HepG2 (cell line): Measurements from ENCODE around the gene RAB11FIP5. TPM values are rescaled to one million over a fixed set of nuclear protein-coding genes. Genes with fewer than 3 reads are reported as not detected.
A peak's percentile ranks its signal among the peaks of the same experiment; 100 is the strongest.

ENCODE experiments used
- DNMT1 ChIP-seq: sonication (generic); formaldehyde crosslinking; IDR thresholded peaks from 2 replicates; pipeline ENCODE4 v1.5.1; 2020; ENCODE audit warnings: mild to moderate bottlenecking, missing genetic modification reagents
- FOXK1 ChIP-seq: sonication (generic); formaldehyde crosslinking; IDR thresholded peaks from 2 replicates; pipeline ENCODE4 v1.4.0; 2020; ENCODE audit warnings: low read depth, missing genetic modification reagents, borderline replicate concordance
- IRX3 ChIP-seq: sonication (generic); formaldehyde crosslinking; IDR thresholded peaks from 2 replicates; pipeline ENCODE4 v1.8.1; 2023; ENCODE audit warnings: mild to moderate bottlenecking, low read depth, missing genetic modification reagents, borderline replicate concordance
- LRRFIP1 ChIP-seq: sonication (generic); formaldehyde crosslinking; conservative IDR thresholded peaks from 2 replicates; pipeline ENCODE4 v1.4.0; 2020; ENCODE audit warnings: missing genetic modification reagents
- MTA1 ChIP-seq: sonication (generic); formaldehyde crosslinking; IDR thresholded peaks from 2 replicates; pipeline ENCODE4 v1.4.0; 2020; ENCODE audit warnings: missing genetic modification reagents, mild to moderate bottlenecking, borderline replicate concordance
- NCOR1 ChIP-seq: fragments of 200-600 bp; sonication (generic); IDR thresholded peaks from 2 replicates; pipeline ENCODE4 v1.7.0; 2017; ENCODE audit warnings: antibody characterized with exemption, low read length, borderline replicate concordance
- SPEN ChIP-seq: sonication (generic); formaldehyde crosslinking; IDR thresholded peaks from 2 replicates; pipeline ENCODE4 v1.5.1; 2020; ENCODE audit warnings: low read depth, mild to moderate bottlenecking, missing genetic modification reagents
- TEF ChIP-seq: sonication (generic); formaldehyde crosslinking; IDR thresholded peaks from 2 replicates; pipeline ENCODE4 v1.5.0; 2020; ENCODE audit warnings: missing genetic modification reagents
- TRAFD1 ChIP-seq: sonication (generic); formaldehyde crosslinking; IDR thresholded peaks from 2 replicates; pipeline ENCODE4 v1.5.1; 2020; ENCODE audit warnings: missing genetic modification reagents, mild to moderate bottlenecking, borderline replicate concordance
- ZNF124 ChIP-seq: sonication (generic); formaldehyde crosslinking; IDR thresholded peaks from 2 replicates; pipeline ENCODE4 v1.4.0; 2020; ENCODE audit warnings: missing genetic modification reagents
- ZNF430 ChIP-seq: sonication (generic); formaldehyde crosslinking; IDR thresholded peaks from 2 replicates; pipeline ENCODE4 v1.9.0; 2021; ENCODE audit warnings: mild to moderate bottlenecking, missing genetic modification reagents
- ZNF556 ChIP-seq: sonication (generic); formaldehyde crosslinking; IDR thresholded peaks from 2 replicates; pipeline ENCODE4 v1.4.0; 2020; ENCODE audit warnings: mild to moderate bottlenecking, missing genetic modification reagents, borderline replicate concordance
- polyA plus RNA-seq, 8 experiments: library from polyadenylated mRNA; depleted of rRNA in 3 of 8; stranded (reverse) in 7 of 8; unstranded in 1 of 8; fragments of >200 nt; fragmentation: Illumina TruSeq in 4 of 8; extraction: Trizol in 4 of 8; gene quantifications; 2 replicates each; pipeline versions ENCODE4 v1.2.1 to v1.2.3, GENCODE V29; 2011 to 2016; ENCODE audit warnings: low read depth in 4 of 8, missing spikeins in 1 of 8, mixed read lengths in 1 of 8; ENCODE audit not compliant: insufficient read depth in 1 of 8
- total RNA-seq, 5 experiments: library from RNA; depleted of rRNA; stranded (reverse); fragments of >200 nt; fragmentation: Illumina TruSeq; extraction: Trizol; gene quantifications; 2 replicates each; pipeline ENCODE4 v1.2.3, GENCODE V29; 2016; ENCODE audit warnings: low read depth in 1 of 5
- TF ChIP-seq, protein P1 (sequence below): sonication (generic); formaldehyde crosslinking; IDR thresholded peaks from 2 replicates; pipeline ENCODE4 v1.4.0; 2020; ENCODE audit warnings: low read depth, mild to moderate bottlenecking, missing genetic modification reagents
- TF ChIP-seq, protein P2 (sequence below): sonication (generic); formaldehyde crosslinking; IDR thresholded peaks from 2 replicates; pipeline ENCODE4 v1.4.0; 2020; ENCODE audit warnings: missing genetic modification reagents
- TF ChIP-seq, protein P3 (sequence below): sonication (generic); formaldehyde crosslinking; IDR thresholded peaks from 2 replicates; pipeline ENCODE4 v1.8.0; 2022; ENCODE audit warnings: missing genetic modification reagents, mild to moderate bottlenecking, moderate library complexity, borderline replicate concordance
- TF ChIP-seq, protein P4 (sequence below): IDR thresholded peaks from 2 replicates; pipeline ENCODE4 v1.6.1; 2018; ENCODE audit warnings: missing genetic modification reagents, mild to moderate bottlenecking, missing compliant biosample characterization

The RAB11FIP5 gene
- total and polyA plus RNA-seq, 2 of the 13 experiments (the other 11 are each of a cell fraction or from before 2014, with no cell fraction given), result 9.4 to 22.9 TPM

- no peak for TF ChIP-seq LRRFIP1 (CRISPR knock-in tag)
- no peak for TF ChIP-seq IRX3
- peak; percentile 41; the same call in 1 of the 2 replicates for TF ChIP-seq FOXK1
- TF ChIP-seq, protein P1, sequence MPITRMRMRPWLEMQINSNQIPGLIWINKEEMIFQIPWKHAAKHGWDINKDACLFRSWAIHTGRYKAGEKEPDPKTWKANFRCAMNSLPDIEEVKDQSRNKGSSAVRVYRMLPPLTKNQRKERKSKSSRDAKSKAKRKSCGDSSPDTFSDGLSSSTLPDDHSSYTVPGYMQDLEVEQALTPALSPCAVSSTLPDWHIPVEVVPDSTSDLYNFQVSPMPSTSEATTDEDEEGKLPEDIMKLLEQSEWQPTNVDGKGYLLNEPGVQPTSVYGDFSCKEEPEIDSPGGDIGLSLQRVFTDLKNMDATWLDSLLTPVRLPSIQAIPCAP (CRISPR knock-in tag), result no peak
- 0 out of 2 replicates have a peak, but pooled peaks have one; percentile 34 for TF ChIP-seq ZNF556 (CRISPR knock-in tag)
- TF ChIP-seq SPEN (CRISPR knock-in tag), result peak; percentile 64
- TF ChIP-seq, protein P2, sequence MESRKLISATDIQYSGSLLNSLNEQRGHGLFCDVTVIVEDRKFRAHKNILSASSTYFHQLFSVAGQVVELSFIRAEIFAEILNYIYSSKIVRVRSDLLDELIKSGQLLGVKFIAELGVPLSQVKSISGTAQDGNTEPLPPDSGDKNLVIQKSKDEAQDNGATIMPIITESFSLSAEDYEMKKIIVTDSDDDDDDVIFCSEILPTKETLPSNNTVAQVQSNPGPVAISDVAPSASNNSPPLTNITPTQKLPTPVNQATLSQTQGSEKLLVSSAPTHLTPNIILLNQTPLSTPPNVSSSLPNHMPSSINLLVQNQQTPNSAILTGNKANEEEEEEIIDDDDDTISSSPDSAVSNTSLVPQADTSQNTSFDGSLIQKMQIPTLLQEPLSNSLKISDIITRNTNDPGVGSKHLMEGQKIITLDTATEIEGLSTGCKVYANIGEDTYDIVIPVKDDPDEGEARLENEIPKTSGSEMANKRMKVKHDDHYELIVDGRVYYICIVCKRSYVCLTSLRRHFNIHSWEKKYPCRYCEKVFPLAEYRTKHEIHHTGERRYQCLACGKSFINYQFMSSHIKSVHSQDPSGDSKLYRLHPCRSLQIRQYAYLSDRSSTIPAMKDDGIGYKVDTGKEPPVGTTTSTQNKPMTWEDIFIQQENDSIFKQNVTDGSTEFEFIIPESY (CRISPR knock-in tag), result peak; percentile 76
- TF ChIP-seq TRAFD1 (CRISPR knock-in tag), result no peak
- TF ChIP-seq, protein P3, sequence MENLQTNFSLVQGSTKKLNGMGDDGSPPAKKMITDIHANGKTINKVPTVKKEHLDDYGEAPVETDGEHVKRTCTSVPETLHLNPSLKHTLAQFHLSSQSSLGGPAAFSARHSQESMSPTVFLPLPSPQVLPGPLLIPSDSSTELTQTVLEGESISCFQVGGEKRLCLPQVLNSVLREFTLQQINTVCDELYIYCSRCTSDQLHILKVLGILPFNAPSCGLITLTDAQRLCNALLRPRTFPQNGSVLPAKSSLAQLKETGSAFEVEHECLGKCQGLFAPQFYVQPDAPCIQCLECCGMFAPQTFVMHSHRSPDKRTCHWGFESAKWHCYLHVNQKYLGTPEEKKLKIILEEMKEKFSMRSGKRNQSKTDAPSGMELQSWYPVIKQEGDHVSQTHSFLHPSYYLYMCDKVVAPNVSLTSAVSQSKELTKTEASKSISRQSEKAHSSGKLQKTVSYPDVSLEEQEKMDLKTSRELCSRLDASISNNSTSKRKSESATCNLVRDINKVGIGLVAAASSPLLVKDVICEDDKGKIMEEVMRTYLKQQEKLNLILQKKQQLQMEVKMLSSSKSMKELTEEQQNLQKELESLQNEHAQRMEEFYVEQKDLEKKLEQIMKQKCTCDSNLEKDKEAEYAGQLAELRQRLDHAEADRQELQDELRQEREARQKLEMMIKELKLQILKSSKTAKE (CRISPR knock-in tag), result no peak; the same call in 1 of the 2 replicates
- no peak for TF ChIP-seq DNMT1 (CRISPR knock-in tag)
- TF ChIP-seq NCOR1, result peak; percentile 93
- peak; percentile 88 for TF ChIP-seq MTA1
- TF ChIP-seq, protein P4, sequence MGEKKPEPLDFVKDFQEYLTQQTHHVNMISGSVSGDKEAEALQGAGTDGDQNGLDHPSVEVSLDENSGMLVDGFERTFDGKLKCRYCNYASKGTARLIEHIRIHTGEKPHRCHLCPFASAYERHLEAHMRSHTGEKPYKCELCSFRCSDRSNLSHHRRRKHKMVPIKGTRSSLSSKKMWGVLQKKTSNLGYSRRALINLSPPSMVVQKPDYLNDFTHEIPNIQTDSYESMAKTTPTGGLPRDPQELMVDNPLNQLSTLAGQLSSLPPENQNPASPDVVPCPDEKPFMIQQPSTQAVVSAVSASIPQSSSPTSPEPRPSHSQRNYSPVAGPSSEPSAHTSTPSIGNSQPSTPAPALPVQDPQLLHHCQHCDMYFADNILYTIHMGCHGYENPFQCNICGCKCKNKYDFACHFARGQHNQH, result no peak
- TF ChIP-seq ZNF430 (CRISPR knock-in tag), result peak; percentile 73; the same call in 1 of the 2 replicates
- no peak for TF ChIP-seq ZNF124
- no peak for TF ChIP-seq TEF (CRISPR knock-in tag)
Observed at GRCh38 chr2:73091164-73091563, 21.6 kb downstream of the RAB11FIP5 start (continued).
